DND-41 (cell line): ENCODE results near the gene S1PR4.

ENCODE experiments used
- ATAC-seq: fragments of 200-7000 bp; cut with Tn5 transposase; 3 replicates; pipeline ENCODE4 v1.9.1; 2021; ENCODE audit warnings: low read depth; ENCODE audit not compliant: insufficient read depth
- DNase-seq: peaks from one replicate; pipeline ENCODE4 v3.0.0-alpha.2; 2020
- H2AFZ ChIP-seq: 2 replicates; pipeline ENCODE4 v1.6.0; 2012; ENCODE audit warnings: low read depth, low read length
- H3K27ac ChIP-seq: 2 replicates; pipeline ENCODE4 v1.5.1; 2012; ENCODE audit warnings: low read length, inconsistent platforms
- H3K27me3 ChIP-seq: fragments of 200-600 bp; sonication (generic); 2 replicates; pipeline ENCODE4 v1.6.0; 2012; ENCODE audit warnings: low read length, mild to moderate bottlenecking, inconsistent platforms; ENCODE audit not compliant: insufficient read depth, poor library complexity
- H3K36me3 ChIP-seq: 2 replicates; pipeline ENCODE4 v1.5.1; 2012; ENCODE audit warnings: low read length, inconsistent platforms; ENCODE audit not compliant: insufficient read depth
- H3K4me1 ChIP-seq: 2 replicates; pipeline ENCODE4 v1.5.1; 2012; ENCODE audit warnings: mild to moderate bottlenecking, low read length; ENCODE audit not compliant: insufficient read depth
- H3K4me2 ChIP-seq: 2 replicates; pipeline ENCODE4 v1.6.0; 2012; ENCODE audit warnings: mild to moderate bottlenecking, moderate library complexity, low read length, inconsistent platforms; ENCODE audit not compliant: insufficient read depth
- H3K4me3 ChIP-seq, 2 experiments: fragments of 200-600 bp in 1 of 2; shearing (Covaris generic) in 1 of 2; 2 replicates each; pipeline ENCODE4 v1.5.1; 2012 to 2016; ENCODE audit warnings: inconsistent platforms in 2 of 2, low read length in 2 of 2, mild to moderate bottlenecking in 2 of 2, low read depth in 1 of 2, moderate library complexity in 1 of 2
- H3K79me2 ChIP-seq: 2 replicates; pipeline ENCODE4 v1.6.0; 2012; ENCODE audit warnings: low read length, inconsistent platforms; ENCODE audit not compliant: insufficient read depth
- H3K9ac ChIP-seq: 2 replicates; pipeline ENCODE4 v1.6.0; 2012; ENCODE audit warnings: low read depth, mild to moderate bottlenecking, inconsistent platforms, low read length, moderate library complexity
- H3K9me3 ChIP-seq: 2 replicates; pipeline ENCODE4 v1.5.1; 2012; ENCODE audit warnings: low read length, moderate library complexity, mild to moderate bottlenecking, inconsistent platforms; ENCODE audit not compliant: insufficient read depth, severe bottlenecking
- H4K20me1 ChIP-seq: 2 replicates; pipeline ENCODE4 v1.6.0; 2012; ENCODE audit warnings: low read length; ENCODE audit not compliant: insufficient read depth
- CTCF ChIP-seq: IDR thresholded peaks from 2 replicates; pipeline ENCODE4 v1.5.1; 2012; ENCODE audit warnings: borderline replicate concordance, low read length, moderate library complexity, mild to moderate bottlenecking; ENCODE audit not compliant: poor library complexity, severe bottlenecking; ENCODE audit errors: extremely low read depth
- EZH2 ChIP-seq: IDR thresholded peaks from 3 replicates; pipeline ENCODE4 v1.6.1; 2012; ENCODE audit warnings: borderline replicate concordance, low read depth, mild to moderate bottlenecking, moderate library complexity, low read length, inconsistent platforms; ENCODE audit not compliant: severe bottlenecking

S1PR4 gene

GRCh38 chr19:3187662-3188511, 9.3 kb downstream of the S1PR4 start:
- Histone ChIP-seq H3K27ac (peak overlapping the region; percentile 70), H3K9ac (peak overlapping the region; percentile 92), H3K9me3 (no peaks in the 10 kb centered on the region), H3K36me3 (peaks cover 64% of the 10 kb centered on the region), H2AFZ (no peak overlapping the region), H3K27me3 (no peaks in the 10 kb centered on the region), H3K4me1 (peaks cover 59% of the 10 kb centered on the region), H4K20me1 (peaks cover 84% of the 10 kb centered on the region), H3K4me3 (peak overlapping the region in 1 of 2 experiments; percentile 93; a peak in 2 of 4 replicates), H3K79me2 (peaks cover 91% of the 10 kb centered on the region), H3K4me2 (peak overlapping the region; percentile 96)
- TF ChIP-seq EZH2 (no peak), CTCF (no peak)
- ATAC-seq (no peak), DNase-seq (no peak)

- Histone ChIP-seq H3K79me2 (peaks cover 90% of the 10 kb centered on the region), H3K9me3 (no peaks in the 10 kb centered on the region), H3K4me1 (peaks cover 51% of the 10 kb centered on the region), H3K4me2 (peak overlapping the region; percentile 96), H3K27me3 (no peaks in the 10 kb centered on the region), H2AFZ (no peak overlapping the region), H4K20me1 (peaks cover 87% of the 10 kb centered on the region), H3K4me3 (no peak overlapping the region), H3K9ac (peak overlapping the region; percentile 92; the same call in 1 of the 2 replicates), H3K27ac (no peak overlapping the region), H3K36me3 (peaks cover 69% of the 10 kb centered on the region)
- no peak for TF ChIP-seq CTCF
- TF ChIP-seq EZH2, result no peak
- no peak for ATAC-seq
- no peak for DNase-seq
Observed at GRCh38 chr19:3188627-3189596, 10.3 kb downstream of the S1PR4 start.

- no peak for DNase-seq
- TF ChIP-seq EZH2, result no peak
- no peak for TF ChIP-seq CTCF
- Histone ChIP-seq H3K9me3 (no peaks in the 10 kb centered on the region), H3K36me3 (peaks cover 73% of the 10 kb centered on the region), H3K9ac (no peak overlapping the region), H3K27ac (no peak overlapping the region), H2AFZ (no peak overlapping the region), H4K20me1 (peaks cover 78% of the 10 kb centered on the region), H3K27me3 (no peaks in the 10 kb centered on the region), H3K4me2 (peak overlapping the region; percentile 96), H3K79me2 (peaks cover 87% of the 10 kb centered on the region), H3K4me3 (no peak overlapping the region), H3K4me1 (peaks cover 41% of the 10 kb centered on the region)
- no peak for ATAC-seq
Observed at GRCh38 chr19:3189702-3190469, 11.3 kb downstream of the S1PR4 start.
